ENCODE measurements around the gene HOXA13.

DNA sequence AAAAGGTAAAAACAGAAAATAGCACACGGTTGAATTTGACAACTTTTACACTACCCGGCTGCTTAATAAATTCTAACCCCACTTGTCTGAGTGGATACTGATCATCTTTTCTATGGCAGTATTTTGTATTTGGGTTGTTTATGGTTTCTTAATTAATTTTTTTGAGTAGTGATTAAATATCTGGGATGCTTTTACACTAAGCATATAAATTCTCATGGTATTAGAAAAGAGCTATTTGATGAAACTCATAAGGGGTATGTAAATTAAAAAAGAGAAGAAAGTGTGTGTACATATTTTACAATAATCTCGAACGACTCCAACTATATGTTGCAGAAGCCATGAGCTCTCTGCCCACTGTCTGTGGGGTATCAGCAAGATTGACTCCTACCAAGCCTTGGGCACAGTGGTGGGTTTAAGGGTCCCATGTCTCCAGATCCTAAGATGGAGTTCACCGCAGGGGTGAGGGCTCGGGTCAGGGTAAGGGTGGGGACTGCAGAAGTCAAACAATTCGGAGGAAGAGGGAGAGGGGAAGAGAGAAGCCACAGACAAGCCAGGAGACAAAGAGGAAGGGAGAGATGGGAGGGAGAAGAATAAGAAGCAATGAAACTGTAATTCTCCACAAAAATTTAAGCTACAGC, 7.6 kb upstream of the HOXA13 start:
- no peak for TF ChIP-seq POLR2A (IDR thresholded peaks at IDR 0.05)
- TF ChIP-seq, protein P1, sequence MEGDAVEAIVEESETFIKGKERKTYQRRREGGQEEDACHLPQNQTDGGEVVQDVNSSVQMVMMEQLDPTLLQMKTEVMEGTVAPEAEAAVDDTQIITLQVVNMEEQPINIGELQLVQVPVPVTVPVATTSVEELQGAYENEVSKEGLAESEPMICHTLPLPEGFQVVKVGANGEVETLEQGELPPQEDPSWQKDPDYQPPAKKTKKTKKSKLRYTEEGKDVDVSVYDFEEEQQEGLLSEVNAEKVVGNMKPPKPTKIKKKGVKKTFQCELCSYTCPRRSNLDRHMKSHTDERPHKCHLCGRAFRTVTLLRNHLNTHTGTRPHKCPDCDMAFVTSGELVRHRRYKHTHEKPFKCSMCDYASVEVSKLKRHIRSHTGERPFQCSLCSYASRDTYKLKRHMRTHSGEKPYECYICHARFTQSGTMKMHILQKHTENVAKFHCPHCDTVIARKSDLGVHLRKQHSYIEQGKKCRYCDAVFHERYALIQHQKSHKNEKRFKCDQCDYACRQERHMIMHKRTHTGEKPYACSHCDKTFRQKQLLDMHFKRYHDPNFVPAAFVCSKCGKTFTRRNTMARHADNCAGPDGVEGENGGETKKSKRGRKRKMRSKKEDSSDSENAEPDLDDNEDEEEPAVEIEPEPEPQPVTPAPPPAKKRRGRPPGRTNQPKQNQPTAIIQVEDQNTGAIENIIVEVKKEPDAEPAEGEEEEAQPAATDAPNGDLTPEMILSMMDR (IDR thresholded peaks at IDR 0.05) = no peak
